ENCODE results near the gene GMEB2. TPM values are rescaled to one million over a fixed set of nuclear protein-coding genes. Genes with fewer than 3 reads are reported as not detected.
A peak's percentile ranks its signal among the peaks of the same experiment; 100 is the strongest.
"Not testable (repeated sequence)": the region's sequence is repeated elsewhere in the genome, so short reads cannot be mapped to it uniquely, and the experiment has no call there.

GMEB2 gene
- total RNA-seq, 2 donors from 2014 or later, result 18.4 to 27.9 TPM

GRCh38 chr20:63573647-63574131 is 53.2 kb downstream of the GMEB2 start:
- H3K4me1 ChIP-seq (replicated peaks), result peaks cover 3% of the 10 kb centered on the region
- WGBS, result under 1% methylated on average over 15 of the region's 24 CpGs
- no peaks in the 10 kb centered on the region for H3K36me3 ChIP-seq
- intact Hi-C loops (cut with DNase I), result no loop called here
- peak overlapping the region; percentile 77 to 89 for H3K4me3 ChIP-seq
- TF ChIP-seq POLR2A (IDR thresholded peaks at IDR 0.05), result no peak
- peak overlapping the region; percentile 80 to 82 for H3K27ac ChIP-seq
- H3K9me3 ChIP-seq, result no peaks in the 10 kb centered on the region
- H3K27me3 ChIP-seq (replicated peaks; ENCODE audit: insufficient read depth), result no peaks in the 10 kb centered on the region
- no peak for DNase-seq (ENCODE audit: low spot score)

- Histone ChIP-seq H3K36me3 (no peaks in the 10 kb centered on the region), H3K27me3 (replicated peaks; ENCODE audit: insufficient read depth) (no peaks in the 10 kb centered on the region), H3K27ac (peak overlapping the region in 1 of 2 donors; percentile 80), H3K4me1 (replicated peaks) (peaks cover 3% of the 10 kb centered on the region), H3K4me3 (peak overlapping the region; percentile 77 to 89), H3K9me3 (no peaks in the 10 kb centered on the region)
- DNase-seq (ENCODE audit: low spot score), result no peak
- TF ChIP-seq POLR2AphosphoS5 (IDR thresholded peaks at IDR 0.05) (no peak), CTCF (IDR thresholded peaks at IDR 0.05) (no peak), POLR2A (IDR thresholded peaks at IDR 0.05) (no peak)
- intact Hi-C loops (cut with DNase I), result no loop called here
- 81% methylated on average over 25 of the region's 34 CpGs for WGBS
These were observed 53.9 kb downstream of the GMEB2 start for GRCh38 chr20:63572788-63573646.

GRCh38 chr20:63572071-63572787 is 54.7 kb downstream of the GMEB2 start:
- no peak overlapping the region for H3K4me3 ChIP-seq
- WGBS, result 90% methylated on average over 20 of the region's 48 CpGs
- no peak for TF ChIP-seq CTCF (IDR thresholded peaks at IDR 0.05)
- no peak for TF ChIP-seq POLR2A (IDR thresholded peaks at IDR 0.05)
- no peak for TF ChIP-seq POLR2AphosphoS5 (IDR thresholded peaks at IDR 0.05)
- no peaks in the 10 kb centered on the region for H3K9me3 ChIP-seq
- no peaks in the 10 kb centered on the region for H3K36me3 ChIP-seq
- no peaks in the 10 kb centered on the region for H3K27me3 ChIP-seq (replicated peaks; ENCODE audit: insufficient read depth)
- H3K4me1 ChIP-seq (replicated peaks), result peaks cover 3% of the 10 kb centered on the region
- H3K27ac ChIP-seq, result no peak overlapping the region
- intact Hi-C loops (cut with DNase I), result no loop called here
- no peak for DNase-seq (ENCODE audit: low spot score)

GRCh38 chr20:63571087-63571478 is 55.8 kb downstream of the GMEB2 start:
- 71% methylated on average over 11 of the region's 11 CpGs for WGBS
- DNase-seq (ENCODE audit: low spot score); H3K27ac ChIP-seq; intact Hi-C loops (cut with DNase I); H3K9me3 ChIP-seq; H3K36me3 ChIP-seq; H3K4me1 ChIP-seq (replicated peaks); H3K4me3 ChIP-seq; H3K27me3 ChIP-seq (replicated peaks; ENCODE audit: insufficient read depth): not testable (repeated sequence)

- TF ChIP-seq POLR2AphosphoS5 (IDR thresholded peaks at IDR 0.05), result no peak
- no peak for TF ChIP-seq POLR2A (IDR thresholded peaks at IDR 0.05)
- no peak for TF ChIP-seq CTCF (IDR thresholded peaks at IDR 0.05)
- intact Hi-C loops (cut with DNase I), result no loop called here
These were observed 56.4 kb downstream of the GMEB2 start for GRCh38 chr20:63570281-63571086.

More at GRCh38 chr20:63570281-63571086, 56.4 kb downstream of the GMEB2 start:
- 92% methylated on average over 28 of the region's 28 CpGs for WGBS
- H3K27ac ChIP-seq, result no peak overlapping the region
- H3K4me1 ChIP-seq (replicated peaks), result peaks cover 3% of the 10 kb centered on the region
- no peaks in the 10 kb centered on the region for H3K27me3 ChIP-seq (replicated peaks; ENCODE audit: insufficient read depth)
- DNase-seq (ENCODE audit: low spot score), result no peak
- no peak overlapping the region for H3K4me3 ChIP-seq
- no peaks in the 10 kb centered on the region for H3K9me3 ChIP-seq
- H3K36me3 ChIP-seq, result no peaks in the 10 kb centered on the region
